Measurements from ENCODE around the gene CYP24A1. TPM values are rescaled to one million over a fixed set of nuclear protein-coding genes. Genes with fewer than 3 reads are reported as not detected.

The CYP24A1 gene
- total and polyA plus RNA-seq, 11 donors = not detected

DNA sequence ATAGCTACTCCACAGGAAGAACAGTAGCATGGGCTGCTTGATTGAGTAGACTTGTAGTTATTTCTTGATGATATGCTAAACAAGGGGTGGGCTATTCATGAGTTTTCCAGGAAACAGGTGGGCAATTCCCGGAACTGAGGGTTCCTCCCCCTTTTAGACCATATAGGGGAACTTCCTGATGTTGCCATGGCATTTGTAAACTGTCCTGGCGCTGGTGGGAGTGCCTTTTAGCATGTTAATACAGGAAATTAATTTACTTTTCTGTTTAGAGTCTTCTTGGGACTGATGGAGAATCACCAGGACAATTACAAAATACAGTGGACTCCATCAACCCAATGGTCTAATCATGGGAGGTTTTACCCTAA, 22.7 kb downstream of the CYP24A1 start:
- H3K4me1 ChIP-seq = no peaks in the 10 kb centered on the region
- DNase-seq (no peak), ATAC-seq (no peak)
- H3K4me3 ChIP-seq = no peak overlapping the region
- 57 to 60% (median 59%) methylated on average over 2 of the region's 2 CpGs for WGBS, 4 donors
- no peaks in the 10 kb centered on the region for H3K9me3 ChIP-seq
- no peaks in the 10 kb centered on the region for H3K36me3 ChIP-seq
- H3K27ac ChIP-seq = no peak overlapping the region
- H3K27me3 ChIP-seq = peaks cover 0 to 21% (median 0%) of the 10 kb centered on the region in 9 donors
- TF ChIP-seq, protein P1, sequence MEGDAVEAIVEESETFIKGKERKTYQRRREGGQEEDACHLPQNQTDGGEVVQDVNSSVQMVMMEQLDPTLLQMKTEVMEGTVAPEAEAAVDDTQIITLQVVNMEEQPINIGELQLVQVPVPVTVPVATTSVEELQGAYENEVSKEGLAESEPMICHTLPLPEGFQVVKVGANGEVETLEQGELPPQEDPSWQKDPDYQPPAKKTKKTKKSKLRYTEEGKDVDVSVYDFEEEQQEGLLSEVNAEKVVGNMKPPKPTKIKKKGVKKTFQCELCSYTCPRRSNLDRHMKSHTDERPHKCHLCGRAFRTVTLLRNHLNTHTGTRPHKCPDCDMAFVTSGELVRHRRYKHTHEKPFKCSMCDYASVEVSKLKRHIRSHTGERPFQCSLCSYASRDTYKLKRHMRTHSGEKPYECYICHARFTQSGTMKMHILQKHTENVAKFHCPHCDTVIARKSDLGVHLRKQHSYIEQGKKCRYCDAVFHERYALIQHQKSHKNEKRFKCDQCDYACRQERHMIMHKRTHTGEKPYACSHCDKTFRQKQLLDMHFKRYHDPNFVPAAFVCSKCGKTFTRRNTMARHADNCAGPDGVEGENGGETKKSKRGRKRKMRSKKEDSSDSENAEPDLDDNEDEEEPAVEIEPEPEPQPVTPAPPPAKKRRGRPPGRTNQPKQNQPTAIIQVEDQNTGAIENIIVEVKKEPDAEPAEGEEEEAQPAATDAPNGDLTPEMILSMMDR (IDR thresholded peaks at IDR 0.05) = no peak
- no peak for TF ChIP-seq POLR2A (IDR thresholded peaks at IDR 0.05)
- intact Hi-C loops (cut with DNase I) = no loop called here

DNA sequence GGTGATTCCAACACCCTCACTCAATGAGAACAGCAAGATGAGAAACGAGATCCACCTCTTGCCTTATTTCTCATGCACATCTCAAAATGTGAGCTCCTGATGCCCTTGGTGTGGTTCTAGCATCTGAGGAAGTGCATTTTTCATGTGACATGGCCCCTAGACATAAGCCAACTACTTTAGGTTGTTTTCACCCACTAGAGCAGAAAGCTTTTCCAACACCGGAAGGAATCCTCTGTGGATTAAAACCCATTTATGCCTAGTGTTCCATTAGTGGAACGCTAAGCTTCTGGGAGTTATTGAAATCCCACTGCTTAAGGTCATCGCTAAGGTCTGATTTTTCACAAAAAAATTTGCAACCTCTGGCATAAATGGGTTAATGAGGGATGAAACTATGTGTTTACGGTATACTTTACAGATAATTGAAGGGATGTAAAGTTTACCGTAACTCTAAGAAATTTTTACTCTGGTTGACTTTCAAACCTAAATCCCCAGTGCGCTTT, 24.0 kb downstream of the CYP24A1 start:
- Histone ChIP-seq H3K36me3 (no peaks in the 10 kb centered on the region), H3K4me1 (no peaks in the 10 kb centered on the region), H3K4me3 (no peak overlapping the region), H3K27me3 (peaks cover 0 to 16% (median 0%) of the 10 kb centered on the region in 9 donors), H3K27ac (no peak overlapping the region), H3K9me3 (no peaks in the 10 kb centered on the region)
- intact Hi-C loops (cut with DNase I) = no loop called here
- 87 to 91% (median 90%) methylated on average over 7 of the region's 7 CpGs for WGBS, 4 donors
- TF ChIP-seq, protein P1 (IDR thresholded peaks at IDR 0.05) = no peak
- TF ChIP-seq POLR2A (IDR thresholded peaks at IDR 0.05) = no peak
- no peak for DNase-seq
- ATAC-seq = no peak

DNA sequence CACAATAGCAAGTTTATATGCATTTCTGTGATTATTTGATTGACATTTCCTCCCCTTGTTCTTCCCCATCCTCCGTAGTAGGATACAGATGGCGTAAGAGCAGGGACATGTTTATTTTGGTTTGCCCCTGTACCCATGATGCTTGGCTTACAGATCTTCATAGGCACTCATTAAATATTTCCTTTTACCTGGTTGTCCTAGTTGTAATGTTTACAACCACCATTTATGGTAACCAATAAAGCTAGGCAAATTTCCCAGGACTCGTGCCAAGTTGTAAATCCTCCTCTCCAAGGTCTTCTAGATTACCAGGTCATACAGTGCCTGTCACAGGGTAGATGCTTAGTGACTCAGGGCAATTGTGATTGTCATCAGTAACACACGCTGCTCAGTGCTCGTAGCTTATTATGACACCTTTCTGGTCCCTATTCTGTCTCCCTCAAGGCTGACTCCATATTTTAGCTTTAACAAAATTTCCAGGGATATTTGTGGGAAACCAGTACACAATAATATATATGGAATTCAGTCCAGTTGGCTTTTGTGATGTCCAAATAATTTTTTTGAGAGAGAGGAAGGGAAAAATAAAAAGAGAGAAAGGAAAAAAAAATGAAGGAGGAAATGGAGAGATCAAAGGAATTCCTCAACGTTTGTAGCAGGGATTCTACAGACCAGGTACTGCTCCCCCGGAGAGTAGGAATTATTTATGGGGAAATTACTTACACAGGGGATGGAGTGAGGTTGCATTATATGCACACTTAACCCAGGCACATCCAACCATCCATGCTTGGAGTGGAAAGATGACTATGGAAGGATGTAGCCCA, 24.6 kb downstream of the CYP24A1 start:
- intact Hi-C loops (cut with DNase I) = no loop called here
- Histone ChIP-seq H3K27ac (no peak overlapping the region), H3K4me1 (no peaks in the 10 kb centered on the region), H3K4me3 (no peak overlapping the region), H3K36me3 (no peaks in the 10 kb centered on the region), H3K27me3 (peaks cover 0 to 16% (median 0%) of the 10 kb centered on the region in 9 donors), H3K9me3 (no peaks in the 10 kb centered on the region)
- no peak for TF ChIP-seq POLR2A (IDR thresholded peaks at IDR 0.05)
- TF ChIP-seq, protein P1 (IDR thresholded peaks at IDR 0.05) = no peak
- DNase-seq (no peak), ATAC-seq (no peak)
- WGBS, 4 donors = 46 to 54% (median 52%) methylated on average over 7 of the region's 7 CpGs

DNA sequence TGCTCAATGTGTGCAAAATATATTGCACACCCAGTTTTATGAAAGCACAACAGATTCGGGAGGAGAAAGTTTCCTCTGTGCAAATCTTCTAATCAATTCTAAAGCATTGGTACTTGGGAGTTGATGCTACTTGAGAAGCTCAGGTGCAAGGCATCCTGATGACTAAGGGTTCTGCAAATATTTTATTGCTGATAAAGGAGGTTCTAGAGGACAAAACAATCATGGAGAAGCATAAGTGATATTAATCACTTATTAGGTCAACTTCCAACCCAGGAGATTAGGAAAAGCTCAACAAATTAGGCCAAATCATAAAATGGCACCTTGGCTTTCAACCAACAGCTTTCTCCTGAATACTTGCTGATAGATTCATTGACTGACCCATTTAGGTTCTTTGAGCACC, 27.1 kb downstream of the CYP24A1 start:
- intact Hi-C loops (cut with DNase I) = no loop called here
- no peak for DNase-seq
- Histone ChIP-seq H3K4me1 (no peaks in the 10 kb centered on the region), H3K9me3 (peaks cover 0 to 4% (median 0%) of the 10 kb centered on the region in 12 donors), H3K27me3 (peaks cover 0 to 18% (median 0%) of the 10 kb centered on the region in 9 donors), H3K4me3 (no peak overlapping the region), H3K36me3 (no peaks in the 10 kb centered on the region), H3K27ac (no peak overlapping the region)
- no peak for ATAC-seq
- TF ChIP-seq, protein P1 (IDR thresholded peaks at IDR 0.05) = no peak
- no peak for TF ChIP-seq POLR2A (IDR thresholded peaks at IDR 0.05)
- 70 to 93% (median 85%) methylated on average over 1 of the region's 1 CpG for WGBS, 4 donors

All from heart left ventricle (tissue), 16 donors.